Cortex of kidney (tissue), 1 donor: ENCODE data around the gene PMEL.
"Not testable (repeated sequence)": the region's sequence is repeated elsewhere in the genome, so short reads cannot be mapped to it uniquely, and the experiment has no call there.

Source experiments
- DNase-seq: peaks from one replicate; lab custom pipeline; 2025; lab: John Stamatoyannopoulos, UW

PMEL gene

DNA sequence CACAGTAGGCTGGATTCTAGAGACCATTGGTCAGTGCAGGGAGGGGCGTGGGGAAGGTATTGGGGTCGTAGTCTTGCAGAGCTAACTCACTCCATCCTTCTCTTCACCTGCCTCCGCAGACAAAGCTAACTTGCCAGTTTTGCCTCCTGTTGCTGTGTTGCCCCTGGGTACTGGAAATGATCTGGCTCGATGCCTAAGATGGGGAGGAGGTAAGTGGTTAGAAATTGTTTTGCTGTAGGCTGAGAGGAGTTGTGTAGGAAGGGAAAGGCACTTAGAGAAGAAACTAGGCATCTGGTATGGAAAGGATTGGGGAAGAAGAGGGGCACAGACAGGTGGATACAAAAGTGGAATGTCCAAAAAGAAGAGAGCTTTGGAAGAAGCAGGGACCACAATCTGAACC is 23.8 kb downstream of the PMEL start:
- no peak for DNase-seq

DNA sequence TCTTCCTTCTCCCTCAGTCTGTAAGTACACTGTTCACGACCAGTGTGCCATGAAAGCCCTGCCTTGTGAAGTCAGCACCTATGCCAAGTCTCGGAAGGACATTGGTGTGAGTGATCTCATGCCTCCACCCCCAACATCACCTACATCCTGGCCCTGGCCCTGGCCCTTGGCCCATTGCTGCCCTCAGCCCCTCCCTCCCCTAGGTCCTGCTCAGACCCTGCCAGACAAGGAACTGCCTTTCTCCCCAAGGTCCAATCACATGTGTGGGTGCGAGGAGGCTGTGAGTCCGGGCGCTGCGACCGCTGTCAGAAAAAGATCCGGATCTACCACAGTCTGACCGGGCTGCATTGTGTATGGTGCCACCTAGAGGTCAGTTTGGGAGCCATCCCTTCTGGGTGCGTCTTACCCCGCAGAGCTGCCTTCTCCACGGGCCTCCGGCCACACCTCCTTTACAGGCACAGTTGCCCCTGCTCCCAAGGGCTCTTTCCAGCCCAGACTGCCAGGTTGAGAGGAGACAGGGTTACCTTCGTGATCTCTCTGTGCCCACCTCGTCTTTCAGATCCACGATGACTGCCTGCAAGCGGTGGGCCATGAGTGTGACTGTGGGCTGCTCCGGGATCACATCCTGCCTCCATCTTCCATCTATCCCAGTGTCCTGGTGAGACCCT is 25.6 kb downstream of the PMEL start:
- no peak for DNase-seq

DNA sequence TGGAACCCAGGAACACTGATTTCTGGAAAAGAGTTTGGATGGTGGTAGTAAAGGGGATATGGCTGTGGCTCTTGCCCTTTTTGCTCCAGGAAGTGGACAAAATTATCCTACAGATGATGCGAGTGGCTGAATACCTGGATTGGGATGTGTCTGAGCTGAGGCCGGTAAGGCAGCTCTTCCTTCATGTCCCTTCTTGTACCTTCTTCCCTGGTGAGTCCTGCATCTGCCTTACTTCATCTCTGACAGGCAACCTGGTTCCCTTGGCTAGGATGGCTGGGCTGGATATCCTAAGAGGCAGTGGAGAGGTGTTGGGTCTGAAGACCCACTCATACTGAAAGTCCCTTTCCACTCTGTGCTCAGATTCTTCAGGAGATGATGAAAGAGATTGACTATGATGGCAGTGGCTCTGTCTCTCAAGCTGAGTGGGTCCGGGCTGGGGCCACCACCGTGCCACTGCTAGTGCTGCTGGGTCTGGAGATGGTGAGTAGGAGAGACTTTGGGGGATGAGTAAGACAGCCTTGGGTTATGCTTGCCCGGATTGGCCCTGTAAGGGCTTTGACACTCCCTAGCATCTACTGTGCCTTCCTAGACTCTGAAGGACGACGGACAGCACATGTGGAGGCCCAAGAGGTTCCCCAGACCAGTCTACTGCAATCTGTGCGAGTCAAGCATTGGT is 26.9 kb downstream of the PMEL start:
- no peak for DNase-seq

- DNase-seq: no peak
These were observed 27.9 kb downstream of the PMEL start for GRCh38 chr12:55937981-55938380.

DNA sequence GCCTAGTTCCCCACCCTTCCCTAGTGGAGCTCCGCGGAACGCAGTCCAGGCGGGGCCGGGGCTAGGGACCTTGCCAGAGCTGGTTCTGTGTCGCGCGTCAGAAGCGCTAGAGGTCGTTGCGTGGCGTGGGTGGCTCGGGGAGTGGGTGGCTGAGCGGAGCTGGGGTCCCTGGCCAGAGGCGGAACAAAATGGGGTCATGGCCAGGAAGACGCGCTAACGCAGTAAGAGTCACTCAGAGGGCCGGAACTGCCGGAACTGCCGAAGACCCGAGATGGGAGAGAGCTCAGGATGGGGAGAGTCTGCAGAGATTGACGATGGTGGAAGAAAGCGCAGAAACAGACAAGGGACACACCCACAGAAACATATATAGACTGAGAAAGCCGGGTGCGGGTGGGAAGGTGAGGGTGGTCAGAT is 30.1 kb downstream of the PMEL start:
- DNase-seq: no peak

DNA sequence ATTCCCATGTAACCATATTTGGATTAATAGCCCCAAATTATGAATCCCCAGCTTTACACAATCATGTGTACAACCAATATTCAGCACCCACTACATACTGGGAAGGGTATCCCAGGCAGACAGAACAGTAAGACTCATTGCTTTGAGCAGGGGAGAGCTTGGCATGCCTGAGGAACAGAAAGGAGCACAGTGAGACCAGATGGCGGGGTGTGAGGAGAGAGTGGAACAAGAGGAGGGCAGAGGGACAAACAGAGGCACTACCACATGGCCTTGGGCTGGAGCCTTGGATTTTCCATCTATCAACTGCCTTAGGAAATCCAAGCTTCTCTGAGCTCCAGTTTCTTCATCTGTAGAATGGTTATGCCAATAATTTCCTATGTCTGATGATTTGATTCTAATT is 31.1 kb downstream of the PMEL start:
- DNase-seq: no peak

DNA sequence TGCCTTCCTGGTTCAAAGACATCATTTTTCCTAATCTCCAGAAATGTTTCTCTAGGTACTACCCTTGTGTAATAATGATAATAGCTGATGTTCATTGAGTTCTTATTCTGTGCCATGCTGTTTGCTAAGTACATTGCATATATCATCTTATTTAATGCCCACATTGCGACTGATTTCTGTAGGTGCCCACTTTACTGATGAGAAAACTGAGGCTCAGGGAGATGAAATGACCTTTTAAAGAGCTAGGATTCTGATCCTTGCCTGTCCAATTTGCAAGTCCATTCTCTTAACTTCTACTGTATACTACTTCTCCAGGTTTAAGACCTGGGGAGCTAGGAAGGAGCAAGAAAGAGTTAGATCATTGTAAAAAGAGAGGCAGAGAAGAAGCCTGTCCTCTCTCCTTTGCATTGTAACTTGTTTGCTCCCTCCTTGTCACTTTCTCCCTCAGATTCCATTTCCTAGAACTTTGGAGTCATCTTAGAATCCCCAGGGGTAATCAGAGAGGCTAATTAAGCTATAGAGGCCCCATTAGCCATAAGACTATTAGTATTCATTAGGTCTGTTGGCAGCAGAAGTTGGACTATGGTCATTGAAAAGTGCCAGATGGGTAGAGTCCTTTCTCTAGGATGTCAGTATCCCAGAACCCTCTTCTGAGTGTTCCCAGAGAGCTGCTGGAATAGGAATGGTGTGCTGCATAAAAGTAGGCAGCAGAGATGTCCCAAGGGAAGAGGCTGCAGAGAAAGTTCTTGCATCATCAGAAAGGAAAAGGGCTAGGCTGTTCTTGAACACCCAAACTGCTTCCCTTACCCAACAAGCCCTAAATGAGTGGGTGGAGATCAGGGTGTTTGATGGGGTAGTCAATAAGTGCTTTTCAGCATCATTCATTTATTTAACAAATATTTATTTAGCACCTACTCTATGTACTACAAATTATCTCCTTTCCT is 31.8 kb downstream of the PMEL start:
- DNase-seq: no peak

DNA sequence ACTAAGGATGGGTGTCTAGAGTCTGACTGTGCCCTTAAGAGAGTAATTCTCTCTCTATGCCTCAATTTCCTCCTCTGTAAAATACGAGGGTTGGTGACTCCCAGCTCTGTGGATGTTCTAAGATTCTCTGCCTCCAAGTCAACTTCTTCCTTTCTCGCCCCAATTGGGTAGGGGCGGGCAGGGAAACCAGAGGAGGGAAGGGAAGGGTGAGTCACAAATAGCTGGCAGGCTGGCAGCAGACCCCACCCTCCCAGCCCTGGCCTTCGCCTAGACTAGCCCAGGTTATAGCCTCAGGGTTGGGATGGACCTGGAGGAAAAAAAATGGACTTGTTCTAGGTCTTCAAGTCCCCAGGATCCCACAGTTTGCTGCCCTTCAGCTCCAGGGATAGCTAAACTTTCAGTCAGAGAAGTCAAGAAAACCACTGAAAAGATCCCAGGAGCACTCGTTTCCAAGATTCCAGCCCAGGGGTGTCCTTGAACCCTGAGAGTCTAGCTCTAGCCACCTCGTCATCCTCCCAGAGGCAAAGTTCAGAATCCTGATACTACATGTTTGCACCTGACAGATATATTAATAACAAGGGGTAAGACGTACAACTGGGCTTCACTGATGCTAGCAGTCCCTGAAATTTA is 32.6 kb downstream of the PMEL start:
- no peak for DNase-seq

DNA sequence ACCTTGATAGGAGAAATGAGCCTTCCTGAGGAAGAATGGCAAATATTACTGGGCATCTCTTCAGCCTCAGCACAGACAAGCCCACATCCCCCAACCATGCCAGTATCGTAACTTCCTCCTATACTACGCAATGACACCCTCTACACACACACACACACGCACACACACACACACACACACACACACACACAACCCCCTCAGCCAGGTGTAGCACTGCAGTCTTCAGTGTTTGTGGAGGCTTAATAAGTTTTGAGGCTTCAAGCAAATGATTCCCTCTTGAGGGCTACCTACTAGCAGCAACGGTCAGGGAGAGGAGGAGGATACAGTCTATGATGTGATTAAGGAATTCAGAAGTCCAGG is 33.3 kb downstream of the PMEL start:
- DNase-seq: no peak

DNA sequence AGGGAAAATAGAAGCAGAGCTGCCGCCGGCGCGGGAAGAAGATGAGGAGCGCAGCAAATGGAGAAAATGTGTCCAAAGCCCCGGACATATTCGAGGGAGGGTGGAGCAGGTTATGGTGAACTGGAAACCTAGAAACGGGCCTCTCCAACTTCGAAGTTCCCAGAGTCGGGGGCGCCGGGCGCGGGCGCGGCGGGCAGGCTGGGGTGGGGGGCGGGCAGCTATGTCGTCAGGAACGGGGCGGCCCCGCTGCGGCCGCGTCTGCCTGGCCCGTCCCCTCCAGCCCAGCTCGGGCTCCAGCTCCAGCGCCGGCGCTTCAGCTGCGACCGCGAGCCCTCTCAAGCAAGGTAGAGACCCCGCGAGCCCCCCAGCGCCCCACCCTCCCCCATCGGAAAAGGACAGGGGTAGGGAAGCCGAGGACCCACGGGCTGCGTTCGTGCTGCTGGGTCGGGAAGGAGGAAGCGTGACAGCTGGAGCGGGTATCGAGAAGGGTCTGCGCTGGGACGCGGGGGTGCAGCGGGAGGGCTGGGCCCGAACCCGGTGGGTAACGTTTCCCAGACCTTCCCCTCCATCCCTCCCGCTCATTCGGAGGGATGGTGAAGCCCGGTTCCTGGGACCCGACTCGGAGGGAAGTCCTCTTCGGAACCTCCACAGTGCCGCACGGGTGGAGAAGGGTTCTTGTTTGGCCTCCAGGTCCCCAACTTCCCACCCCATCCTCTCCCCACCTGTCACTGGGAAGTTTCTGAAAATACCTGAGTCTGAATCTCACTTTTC is 33.9 kb downstream of the PMEL start:
- no peak for DNase-seq

- no peak for DNase-seq
These were observed 34.5 kb downstream of the PMEL start for GRCh38 chr12:55931317-55931779.

- DNase-seq: no peak
These were observed 35.0 kb downstream of the PMEL start, which contains the start of gene DGKA for GRCh38 chr12:55930771-55931316. DGKA (plus strand) TSS chr12:55931162; CDS start chr12:55936504, 5,342 bp downstream.

- no peak for DNase-seq
These were observed 36.5 kb downstream of the PMEL start for GRCh38 chr12:55929306-55929791.

- no peak for DNase-seq
These were observed 38.0 kb downstream of the PMEL start, which contains the start of gene PYM1 for GRCh38 chr12:55927588-55928502. PYM1 (minus strand) TSS chr12:55927894; CDS start chr12:55927761, 133 bp downstream.

DNA sequence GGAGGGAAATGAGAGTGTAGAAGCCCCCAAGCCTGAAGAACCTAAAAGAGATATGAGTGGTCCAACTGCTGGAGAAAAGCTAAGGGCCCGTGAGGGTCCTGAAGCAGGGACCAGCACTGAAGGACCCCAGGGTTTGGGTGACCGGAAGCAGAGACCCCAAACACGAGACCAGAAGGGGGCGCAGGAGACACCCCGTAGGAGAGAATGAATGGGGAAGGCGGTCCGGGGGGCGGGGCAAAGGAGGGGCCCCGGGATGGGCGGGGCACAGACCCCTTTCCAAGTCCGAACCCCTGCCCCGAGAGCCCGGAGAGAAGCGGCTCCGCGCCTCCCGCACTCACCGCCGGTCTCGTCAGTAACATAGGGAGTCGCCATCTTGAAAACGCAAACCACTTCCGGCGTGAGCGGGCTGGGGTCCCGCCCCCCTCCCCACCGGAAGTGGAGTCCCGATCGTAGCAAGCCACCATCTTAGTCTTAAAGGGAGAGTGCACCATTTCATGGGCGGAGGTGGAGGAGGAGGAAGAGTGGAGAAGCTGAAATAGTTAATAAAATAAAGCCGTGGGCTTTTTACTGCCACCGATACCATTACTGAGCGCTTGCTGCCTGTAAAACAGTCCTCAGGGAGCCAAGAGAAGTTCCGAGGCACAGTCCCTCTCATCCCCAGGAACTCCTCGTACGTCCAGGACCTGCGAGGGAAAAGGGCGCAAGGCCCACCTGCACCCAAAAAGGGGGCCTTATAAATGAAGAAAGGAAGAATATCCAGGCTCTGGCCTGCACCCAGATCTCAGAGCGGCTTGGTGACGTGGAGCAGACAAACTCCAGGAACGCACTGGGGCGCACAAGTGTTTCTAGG is 38.9 kb downstream of the PMEL start:
- no peak for DNase-seq

GRCh38 chr12:55925870-55926737 is 39.7 kb downstream of the PMEL start:
- no peak for DNase-seq

GRCh38 chr12:55925371-55925770 is 40.5 kb downstream of the PMEL start:
- no peak for DNase-seq

- not testable (repeated sequence) for DNase-seq
These were observed 42.2 kb downstream of the PMEL start for GRCh38 chr12:55923648-55924047.
